H1 (cell line): Measurements from ENCODE around the gene C1orf87. TPM values are rescaled to one million over a fixed set of nuclear protein-coding genes. Genes with fewer than 3 reads are reported as not detected.

Source experiments
- BACH1 ChIP-seq: IDR thresholded peaks from 2 replicates; pipeline ENCODE4 v1.6.1; 2012; ENCODE audit warnings: low read length, improper control_type of control experiment
- TBP ChIP-seq: IDR thresholded peaks from 2 replicates; pipeline ENCODE4 v1.6.1; 2011; ENCODE audit warnings: low read depth, low read length, improper control_type of control experiment
- TCF12 ChIP-seq: IDR thresholded peaks from 2 replicates; pipeline ENCODE4 v1.6.1; 2011; ENCODE audit warnings: low read depth, mild to moderate bottlenecking, low read length
- polyA plus RNA-seq, 7 experiments: library from polyadenylated mRNA; depleted of rRNA in 3 of 7; stranded (reverse) in 5 of 7; unstranded in 2 of 7; fragments of >200 nt in 5 of 7; fragments of 200-250 nt in 2 of 7; gene quantifications; 1 replicate in 5 of 7; 2 replicates in 1 of 7; 4 replicates in 1 of 7; pipeline versions ENCODE4 v1.2.1 to v1.2.3, GENCODE V29; 2011 to 2013; ENCODE audit warnings: missing spikeins in 2 of 7, mixed read lengths in 2 of 7
- total RNA-seq: library from RNA; stranded (reverse); fragmentation: NEBNext Ultra II Directional; extraction: Animal tissue kit (Norgen Biotek cat#: 25700); gene quantifications from 2 replicates; pipeline ENCODE4 v1.2.1, GENCODE V29; 2021

The C1orf87 gene
- total and polyA plus RNA-seq, 2 of the 8 experiments (the other 6 are each of a cell fraction or from before 2014, with no cell fraction given): 0.41 TPM; not detected in 1

DNA sequence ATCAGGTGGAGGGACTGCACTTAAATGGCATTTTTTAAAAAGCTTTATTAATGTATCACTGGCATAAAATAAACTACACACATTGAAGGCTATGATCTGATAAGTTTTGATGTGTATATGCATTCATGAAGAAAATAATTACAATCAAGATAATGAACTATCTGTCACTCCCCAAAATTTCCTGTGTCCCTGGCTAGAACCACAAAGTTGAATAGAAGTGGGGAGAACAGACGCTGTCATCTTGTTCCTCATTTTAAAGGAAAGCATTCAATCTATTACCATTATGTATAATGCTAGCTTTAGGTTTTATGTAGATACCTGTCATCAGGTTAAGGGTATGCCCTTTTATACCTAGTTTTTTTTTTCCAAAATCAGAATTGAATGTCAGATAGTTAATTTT, 38.1 kb upstream of the C1orf87 start (continued):
- TF ChIP-seq BACH1 (no peak), TCF12 (no peak), TBP (no peak)
